WTC11 (cell line): ENCODE data around the gene PRCC. TPM values are rescaled to one million over a fixed set of nuclear protein-coding genes. Genes with fewer than 3 reads are reported as not detected.

Source experiments
- ATAC-seq: fragments of 200-7000 bp; cut with Tn5 transposase; 2 replicates; pipeline ENCODE4 v1.10.0; 2021; ENCODE audit warnings: mild to moderate bottlenecking, moderate library complexity
- CTCF ChIA-PET: fragments of 300-600 bp; sonication (Branson Sonifier 250); formaldehyde crosslinking; loops from one replicate; lab custom pipeline; 2021; ENCODE audit warnings: antibody characterized with exemption; lab: Charles Lee
- POLR2A ChIA-PET: fragments of 350-600 bp; sonication (Branson Sonifier 250); formaldehyde crosslinking; loops from one replicate; lab custom pipeline; 2021; ENCODE audit warnings: antibody characterized with exemption; lab: Charles Lee
- DNase-seq: peaks from one replicate; pipeline ENCODE4 v3.0.0; 2021; ENCODE audit warnings: low spot score
- H3K27ac Mint-ChIP-seq: 2 replicates; pipeline ENCODE4 v1.8.0; 2021; ENCODE audit warnings: mixed read lengths
- H3K27me3 Mint-ChIP-seq: 2 replicates; pipeline ENCODE4 v1.8.0; 2021; ENCODE audit warnings: low read depth, mild to moderate bottlenecking, moderate library complexity, mixed read lengths
- H3K36me3 Mint-ChIP-seq: 2 replicates; pipeline ENCODE4 v1.8.0; 2021; ENCODE audit warnings: mixed read lengths
- H3K4me1 Mint-ChIP-seq: 2 replicates; pipeline ENCODE4 v1.8.0; 2022; ENCODE audit warnings: mixed read lengths
- H3K4me3 Mint-ChIP-seq: 2 replicates; pipeline ENCODE4 v1.8.0; 2021; ENCODE audit warnings: mild to moderate bottlenecking, moderate library complexity, mixed read lengths
- H3K9me3 Mint-ChIP-seq: 2 replicates; pipeline ENCODE4 v1.8.0; 2021; ENCODE audit warnings: mixed read lengths
- CREM ChIP-seq: sonication (generic); formaldehyde crosslinking; IDR thresholded peaks from 2 replicates; pipeline ENCODE4 v1.8.1; 2022; ENCODE audit warnings: mild to moderate bottlenecking, missing genetic modification reagents, moderate library complexity
- EMX1 ChIP-seq: fragments of 250-450 bp; sonication (Bioruptor Pico); IDR thresholded peaks from 2 replicates; pipeline ENCODE4 v1.8.0; 2021; ENCODE audit warnings: mild to moderate bottlenecking
- FOXP1 ChIP-seq: sonication (generic); formaldehyde crosslinking; IDR thresholded peaks from 2 replicates; pipeline ENCODE4 v1.8.0; 2022; ENCODE audit warnings: missing genetic modification reagents, mild to moderate bottlenecking, moderate library complexity, borderline replicate concordance
- GRHL2 ChIP-seq: fragments of 250-450 bp; sonication (Bioruptor Pico); IDR thresholded peaks from 2 replicates; pipeline ENCODE4 v1.8.0; 2022; ENCODE audit warnings: mild to moderate bottlenecking, moderate library complexity; ENCODE audit not compliant: insufficient replicate concordance, severe bottlenecking
- GTF2I ChIP-seq: fragments of 250-450 bp; sonication (Bioruptor Pico); conservative IDR thresholded peaks from 2 replicates; pipeline ENCODE4 v1.4.0; 2021; ENCODE audit warnings: mild to moderate bottlenecking
- IRF1 ChIP-seq: sonication (generic); formaldehyde crosslinking; IDR thresholded peaks from 2 replicates; pipeline ENCODE4 v1.8.0; 2023; ENCODE audit warnings: missing genetic modification reagents
- IRF2 ChIP-seq: sonication (generic); formaldehyde crosslinking; IDR thresholded peaks from 2 replicates; pipeline ENCODE4 v1.8.0; 2022; ENCODE audit warnings: low read depth, missing genetic modification reagents, borderline replicate concordance
- JAZF1 ChIP-seq: fragments of 250-450 bp; sonication (Bioruptor Pico); IDR thresholded peaks from 2 replicates; pipeline ENCODE4 v1.9.0; 2021; ENCODE audit warnings: moderate library complexity, mild to moderate bottlenecking, inconsistent platforms
- MXD4 ChIP-seq: fragments of 250-450 bp; sonication (Bioruptor Pico); IDR thresholded peaks from 2 replicates; pipeline ENCODE4 v1.8.0; 2021; ENCODE audit warnings: mild to moderate bottlenecking, moderate library complexity, borderline replicate concordance
- NFATC4 ChIP-seq: fragments of 250-450 bp; sonication (Bioruptor Pico); IDR thresholded peaks from 2 replicates; pipeline ENCODE4 v1.9.0; 2021; ENCODE audit warnings: mild to moderate bottlenecking
- NR2C2 ChIP-seq: sonication (generic); formaldehyde crosslinking; IDR thresholded peaks from 2 replicates; pipeline ENCODE4 v1.8.0; 2022; ENCODE audit warnings: mild to moderate bottlenecking, missing genetic modification reagents
- SMAD3 ChIP-seq: sonication (generic); formaldehyde crosslinking; IDR thresholded peaks from 2 replicates; pipeline ENCODE4 v1.8.0; 2022; ENCODE audit warnings: missing genetic modification reagents, mild to moderate bottlenecking, borderline replicate concordance
- ZBTB21 ChIP-seq: sonication (generic); formaldehyde crosslinking; IDR thresholded peaks from 2 replicates; pipeline ENCODE4 v1.8.1; 2023; ENCODE audit warnings: mild to moderate bottlenecking, missing genetic modification reagents, borderline replicate concordance
- ZMAT4 ChIP-seq: fragments of 250-450 bp; sonication (Bioruptor Pico); IDR thresholded peaks from 2 replicates; pipeline ENCODE4 v1.9.0; 2021; ENCODE audit warnings: mild to moderate bottlenecking
- ZNF138 ChIP-seq: sonication (generic); formaldehyde crosslinking; conservative IDR thresholded peaks from 2 replicates; pipeline ENCODE4 v1.8.1; 2022; ENCODE audit warnings: mild to moderate bottlenecking, moderate library complexity, missing genetic modification reagents
- ZNF263 ChIP-seq: sonication (generic); formaldehyde crosslinking; IDR thresholded peaks from 2 replicates; pipeline ENCODE4 v1.8.1; 2022; ENCODE audit warnings: low read depth, mild to moderate bottlenecking, moderate library complexity, missing genetic modification reagents
- ZNF416 ChIP-seq: fragments of 250-450 bp; sonication (Bioruptor Pico); IDR thresholded peaks from 2 replicates; pipeline ENCODE4 v1.9.0; 2021; ENCODE audit warnings: mild to moderate bottlenecking, inconsistent platforms
- total RNA-seq: library from RNA; stranded (reverse); gene quantifications from 3 replicates; pipeline ENCODE4 v1.2.3, GENCODE V29; 2021
- TF ChIP-seq, protein P1 (sequence below): sonication (generic); formaldehyde crosslinking; IDR thresholded peaks from 2 replicates; pipeline ENCODE4 v1.8.1; 2023; ENCODE audit warnings: mild to moderate bottlenecking, missing genetic modification reagents, moderate library complexity
- TF ChIP-seq, protein P2 (sequence below): sonication (generic); formaldehyde crosslinking; conservative IDR thresholded peaks from 2 replicates; pipeline ENCODE4 v1.8.1; 2023; ENCODE audit warnings: mild to moderate bottlenecking, low read depth, missing genetic modification reagents, moderate library complexity
- TF ChIP-seq, protein P3 (sequence below): fragments of 250-450 bp; sonication (Bioruptor Pico); IDR thresholded peaks from 2 replicates; pipeline ENCODE4 v1.8.0; 2021; ENCODE audit warnings: mild to moderate bottlenecking
- TF ChIP-seq, protein P4 (sequence below): sonication (generic); formaldehyde crosslinking; IDR thresholded peaks from 2 replicates; pipeline ENCODE4 v1.8.0; 2022; ENCODE audit warnings: mild to moderate bottlenecking, missing genetic modification reagents

Gene PRCC
- total RNA-seq, 1 experiment from 2014 or later, result 97.4 TPM

- TF ChIP-seq, protein P1, sequence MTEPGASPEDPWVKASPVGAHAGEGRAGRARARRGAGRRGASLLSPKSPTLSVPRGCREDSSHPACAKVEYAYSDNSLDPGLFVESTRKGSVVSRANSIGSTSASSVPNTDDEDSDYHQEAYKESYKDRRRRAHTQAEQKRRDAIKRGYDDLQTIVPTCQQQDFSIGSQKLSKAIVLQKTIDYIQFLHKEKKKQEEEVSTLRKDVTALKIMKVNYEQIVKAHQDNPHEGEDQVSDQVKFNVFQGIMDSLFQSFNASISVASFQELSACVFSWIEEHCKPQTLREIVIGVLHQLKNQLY (CRISPR knock-in tag), result no peak
- no peak for TF ChIP-seq ZBTB21
- TF ChIP-seq, protein P2, sequence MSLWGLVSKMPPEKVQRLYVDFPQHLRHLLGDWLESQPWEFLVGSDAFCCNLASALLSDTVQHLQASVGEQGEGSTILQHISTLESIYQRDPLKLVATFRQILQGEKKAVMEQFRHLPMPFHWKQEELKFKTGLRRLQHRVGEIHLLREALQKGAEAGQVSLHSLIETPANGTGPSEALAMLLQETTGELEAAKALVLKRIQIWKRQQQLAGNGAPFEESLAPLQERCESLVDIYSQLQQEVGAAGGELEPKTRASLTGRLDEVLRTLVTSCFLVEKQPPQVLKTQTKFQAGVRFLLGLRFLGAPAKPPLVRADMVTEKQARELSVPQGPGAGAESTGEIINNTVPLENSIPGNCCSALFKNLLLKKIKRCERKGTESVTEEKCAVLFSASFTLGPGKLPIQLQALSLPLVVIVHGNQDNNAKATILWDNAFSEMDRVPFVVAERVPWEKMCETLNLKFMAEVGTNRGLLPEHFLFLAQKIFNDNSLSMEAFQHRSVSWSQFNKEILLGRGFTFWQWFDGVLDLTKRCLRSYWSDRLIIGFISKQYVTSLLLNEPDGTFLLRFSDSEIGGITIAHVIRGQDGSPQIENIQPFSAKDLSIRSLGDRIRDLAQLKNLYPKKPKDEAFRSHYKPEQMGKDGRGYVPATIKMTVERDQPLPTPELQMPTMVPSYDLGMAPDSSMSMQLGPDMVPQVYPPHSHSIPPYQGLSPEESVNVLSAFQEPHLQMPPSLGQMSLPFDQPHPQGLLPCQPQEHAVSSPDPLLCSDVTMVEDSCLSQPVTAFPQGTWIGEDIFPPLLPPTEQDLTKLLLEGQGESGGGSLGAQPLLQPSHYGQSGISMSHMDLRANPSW (CRISPR knock-in tag), result no peak
- no peak for TF ChIP-seq JAZF1
- TF ChIP-seq ZMAT4 (CRISPR knock-in tag), result no peak
Measured at GRCh38 chr1:156839426-156840109, 72.2 kb downstream of the PRCC start (continued).

DNA sequence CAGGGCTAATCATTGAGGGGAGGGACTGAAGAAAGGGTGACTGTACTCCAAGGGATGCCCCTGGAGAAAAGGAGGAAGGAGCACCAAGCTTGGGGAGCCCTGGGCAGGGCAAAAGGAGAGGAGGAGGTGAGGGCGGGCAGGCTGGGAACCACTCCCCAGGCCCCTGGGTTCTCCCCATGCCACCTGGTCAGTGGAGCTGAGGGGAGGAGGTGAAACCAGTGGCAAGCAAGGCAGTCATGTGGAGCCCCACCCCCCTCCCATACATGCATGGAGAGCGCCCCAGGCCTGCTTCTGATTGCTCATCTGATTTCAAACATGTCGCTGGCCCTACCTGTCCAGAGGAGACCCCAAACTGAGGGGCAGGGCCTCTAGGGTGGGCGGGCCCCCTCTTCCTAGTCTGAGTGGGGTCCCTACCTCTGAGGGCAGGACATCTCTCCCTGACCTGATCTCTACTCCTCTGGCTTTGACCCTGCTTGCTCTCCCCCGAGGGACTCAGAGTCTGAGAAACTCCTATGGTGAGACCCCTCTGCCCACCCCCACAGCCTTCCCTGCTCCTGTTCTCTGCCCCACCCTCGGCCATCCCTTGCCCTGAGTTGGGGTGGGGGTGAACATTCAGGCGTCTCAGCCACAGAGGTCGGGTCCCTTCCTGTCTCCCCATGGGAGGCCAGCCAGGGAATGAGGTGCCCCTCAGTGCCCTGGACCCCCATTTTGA is 73.0 kb downstream of the PRCC start:
- Mint-ChIP-seq H3K4me1 (peaks cover 10% of the 10 kb centered on the region), H3K4me3 (no peak overlapping the region), H3K9me3 (no peaks in the 10 kb centered on the region), H3K36me3 (no peaks in the 10 kb centered on the region), H3K27me3 (peaks cover 63% of the 10 kb centered on the region), H3K27ac (no peak overlapping the region)
- TF ChIP-seq NR2C2 (CRISPR knock-in tag) (no peak), NFATC4 (no peak), IRF1 (CRISPR knock-in tag) (no peak)
- ATAC-seq (no peak), DNase-seq (no peak)
- ChIA-PET CTCF (interaction anchor here (0.8 to 6.6 kb wide), 14 partner anchors 8 to 199 kb away, joined by 3 to 177 read pairs (median 12); partner anchors contain the start of genes BCAN, INSRR, LRRC71 and NTRK1), POLR2A (no interaction called here)

DNA sequence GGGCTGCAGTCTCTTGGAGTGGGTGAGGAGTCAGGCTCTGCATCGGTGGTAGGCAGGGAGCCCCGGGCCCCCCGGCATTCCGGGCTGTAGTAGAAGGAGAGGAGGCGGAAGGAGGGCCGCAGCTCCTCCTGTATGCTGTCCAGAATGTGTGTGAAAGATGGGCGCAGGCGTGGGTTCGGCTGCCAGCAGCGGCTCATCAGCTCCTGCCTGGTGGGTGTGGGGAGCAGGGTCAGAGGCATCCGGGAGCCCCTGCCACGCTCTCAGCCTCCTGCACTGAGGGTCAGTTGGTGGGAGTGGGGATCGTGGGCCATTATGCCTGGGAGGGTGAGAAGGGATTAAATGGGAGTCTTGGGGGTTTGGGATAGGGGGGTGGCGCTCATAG is 73.6 kb downstream of the PRCC start:
- CTCF ChIA-PET, result interaction anchor here (0.6 to 6.6 kb wide), 14 partner anchors 7 to 199 kb away, joined by 3 to 177 read pairs (median 6); partner anchors contain the start of genes BCAN, INSRR, LRRC71 and NTRK1
- Mint-ChIP-seq H3K4me3 (no peak overlapping the region), H3K9me3 (no peaks in the 10 kb centered on the region), H3K27ac (no peak overlapping the region), H3K4me1 (peaks cover 10% of the 10 kb centered on the region), H3K27me3 (peaks cover 63% of the 10 kb centered on the region), H3K36me3 (no peaks in the 10 kb centered on the region)
- POLR2A ChIA-PET, result no interaction called here
- TF ChIP-seq IRF2 (CRISPR knock-in tag) (no peak), ZNF263 (CRISPR knock-in tag) (no peak), ZNF138 (no peak), ZNF416 (CRISPR knock-in tag) (no peak), MXD4 (CRISPR knock-in tag) (no peak), NFATC4 (no peak), SMAD3 (CRISPR knock-in tag) (no peak), CREM (CRISPR knock-in tag) (no peak), FOXP1 (CRISPR knock-in tag) (no peak), GRHL2 (CRISPR knock-in tag) (no peak), EMX1 (CRISPR knock-in tag) (no peak), GTF2I (CRISPR knock-in tag) (no peak)
- TF ChIP-seq, protein P3, sequence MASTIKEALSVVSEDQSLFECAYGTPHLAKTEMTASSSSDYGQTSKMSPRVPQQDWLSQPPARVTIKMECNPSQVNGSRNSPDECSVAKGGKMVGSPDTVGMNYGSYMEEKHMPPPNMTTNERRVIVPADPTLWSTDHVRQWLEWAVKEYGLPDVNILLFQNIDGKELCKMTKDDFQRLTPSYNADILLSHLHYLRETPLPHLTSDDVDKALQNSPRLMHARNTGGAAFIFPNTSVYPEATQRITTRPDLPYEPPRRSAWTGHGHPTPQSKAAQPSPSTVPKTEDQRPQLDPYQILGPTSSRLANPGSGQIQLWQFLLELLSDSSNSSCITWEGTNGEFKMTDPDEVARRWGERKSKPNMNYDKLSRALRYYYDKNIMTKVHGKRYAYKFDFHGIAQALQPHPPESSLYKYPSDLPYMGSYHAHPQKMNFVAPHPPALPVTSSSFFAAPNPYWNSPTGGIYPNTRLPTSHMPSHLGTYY (CRISPR knock-in tag), result no peak
- TF ChIP-seq, protein P4, sequence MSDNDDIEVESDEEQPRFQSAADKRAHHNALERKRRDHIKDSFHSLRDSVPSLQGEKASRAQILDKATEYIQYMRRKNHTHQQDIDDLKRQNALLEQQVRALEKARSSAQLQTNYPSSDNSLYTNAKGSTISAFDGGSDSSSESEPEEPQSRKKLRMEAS (CRISPR knock-in tag), result no peak
- ATAC-seq (no peak), DNase-seq (no peak)
